HepG2 (cell line): ENCODE measurements around the gene SLC17A9. TPM values are rescaled to one million over a fixed set of nuclear protein-coding genes. Genes with fewer than 3 reads are reported as not detected.

Experiments used
- ATM ChIP-seq: fragments of 450-650 bp; IDR thresholded peaks from 2 replicates; pipeline ENCODE4 v1.7.1; 2017; ENCODE audit warnings: mild to moderate bottlenecking, borderline replicate concordance
- CC2D1A ChIP-seq: sonication (generic); formaldehyde crosslinking; IDR thresholded peaks from 2 replicates; pipeline ENCODE4 v1.8.1; 2023; ENCODE audit warnings: mild to moderate bottlenecking, missing genetic modification reagents
- GABPA ChIP-seq, 2 experiments: IDR thresholded peaks; 2 replicates each; pipeline ENCODE4 v1.6.1; 2011 to 2016; ENCODE audit warnings: low read depth in 2 of 2, low read length in 1 of 2, missing biosample characterization in 1 of 2, missing genetic modification characterization in 1 of 2
- HNRNPH1 ChIP-seq: fragments of 200-400 bp; formaldehyde crosslinking; optimal IDR thresholded peaks from 2 replicates; pipeline ENCODE3; 2017; ENCODE audit warnings: mild to moderate bottlenecking, low read depth, low read length
- POLR2AphosphoS2 ChIP-seq: IDR thresholded peaks from 2 replicates; pipeline ENCODE4 v1.6.1; 2011; ENCODE audit warnings: low read depth, low read length, improper control_type of control experiment
- RXRA ChIP-seq: sonication (generic); formaldehyde crosslinking; IDR thresholded peaks from 2 replicates; pipeline ENCODE4 v1.5.1; 2020; ENCODE audit warnings: missing genetic modification reagents
- TCF7L2 ChIP-seq: IDR thresholded peaks from 2 replicates; pipeline ENCODE4 v1.6.1; 2011; ENCODE audit warnings: mild to moderate bottlenecking, low read depth, low read length, moderate library complexity
- THAP11 ChIP-seq: IDR thresholded peaks from 2 replicates; pipeline ENCODE4 v1.6.1; 2016; ENCODE audit warnings: missing biosample characterization, missing genetic modification reagents
- THYN1 ChIP-seq: sonication (generic); formaldehyde crosslinking; IDR thresholded peaks from 2 replicates; pipeline ENCODE4 v1.8.1; 2023; ENCODE audit warnings: low read depth, mild to moderate bottlenecking, moderate library complexity, missing genetic modification reagents, borderline replicate concordance
- ZFP41 ChIP-seq: sonication (generic); formaldehyde crosslinking; IDR thresholded peaks from 2 replicates; pipeline ENCODE4 v1.4.0; 2020; ENCODE audit warnings: mild to moderate bottlenecking, missing genetic modification reagents, borderline replicate concordance
- ZFX ChIP-seq: sonication (generic); formaldehyde crosslinking; IDR thresholded peaks from 2 replicates; pipeline ENCODE4 v1.4.0; 2020; ENCODE audit warnings: mild to moderate bottlenecking, low read depth, missing genetic modification reagents, moderate library complexity
- ZMYM3 ChIP-seq: sonication (generic); formaldehyde crosslinking; IDR thresholded peaks from 2 replicates; pipeline ENCODE4 v1.5.1; 2020; ENCODE audit warnings: mild to moderate bottlenecking, missing genetic modification reagents
- ZNF124 ChIP-seq: sonication (generic); formaldehyde crosslinking; IDR thresholded peaks from 2 replicates; pipeline ENCODE4 v1.4.0; 2020; ENCODE audit warnings: missing genetic modification reagents
- ZNF468 ChIP-seq: sonication (generic); formaldehyde crosslinking; IDR thresholded peaks from 2 replicates; pipeline ENCODE4 v1.8.0; 2022; ENCODE audit warnings: mild to moderate bottlenecking, moderate library complexity, missing genetic modification reagents
- ZNF747 ChIP-seq: sonication (generic); formaldehyde crosslinking; IDR thresholded peaks from 2 replicates; pipeline ENCODE4 v1.8.1; 2023; ENCODE audit warnings: missing genetic modification reagents, mild to moderate bottlenecking, borderline replicate concordance
- ZNF761 ChIP-seq: sonication (generic); formaldehyde crosslinking; conservative IDR thresholded peaks from 2 replicates; pipeline ENCODE4 v1.4.0; 2020; ENCODE audit warnings: mild to moderate bottlenecking, missing genetic modification reagents
- polyA plus RNA-seq, 8 experiments: library from polyadenylated mRNA; depleted of rRNA in 3 of 8; stranded (reverse) in 7 of 8; unstranded in 1 of 8; fragments of >200 nt; fragmentation: Illumina TruSeq in 4 of 8; extraction: Trizol in 4 of 8; gene quantifications; 2 replicates each; pipeline versions ENCODE4 v1.2.1 to v1.2.3, GENCODE V29; 2011 to 2016; ENCODE audit warnings: low read depth in 4 of 8, missing spikeins in 1 of 8, mixed read lengths in 1 of 8; ENCODE audit not compliant: insufficient read depth in 1 of 8
- total RNA-seq, 5 experiments: library from RNA; depleted of rRNA; stranded (reverse); fragments of >200 nt; fragmentation: Illumina TruSeq; extraction: Trizol; gene quantifications; 2 replicates each; pipeline ENCODE4 v1.2.3, GENCODE V29; 2016; ENCODE audit warnings: low read depth in 1 of 5
- TF ChIP-seq, protein P1 (sequence below): fragments of 450-650 bp; IDR thresholded peaks from 2 replicates; pipeline ENCODE4 v1.6.1; 2017
- TF ChIP-seq, protein P2 (sequence below): sonication (generic); formaldehyde crosslinking; IDR thresholded peaks from 2 replicates; pipeline ENCODE4 v1.8.1; 2023; ENCODE audit warnings: mild to moderate bottlenecking, inconsistent platforms, moderate library complexity, missing genetic modification reagents, borderline replicate concordance
- TF ChIP-seq, protein P3 (sequence below): IDR thresholded peaks from 2 replicates; pipeline ENCODE4 v1.6.1; 2016
- TF ChIP-seq, protein P4 (sequence below): IDR thresholded peaks from 2 replicates; pipeline ENCODE4 v1.6.1; 2018; ENCODE audit warnings: missing genetic modification reagents
- TF ChIP-seq, protein P5 (sequence below): sonication (generic); formaldehyde crosslinking; IDR thresholded peaks from 2 replicates; pipeline ENCODE4 v1.5.1; 2020; ENCODE audit warnings: mild to moderate bottlenecking, moderate library complexity, missing genetic modification reagents

The SLC17A9 gene
- total and polyA plus RNA-seq, 2 of the 13 experiments (the other 11 are each of a cell fraction or from before 2014, with no cell fraction given) = 110 to 191 TPM

DNA sequence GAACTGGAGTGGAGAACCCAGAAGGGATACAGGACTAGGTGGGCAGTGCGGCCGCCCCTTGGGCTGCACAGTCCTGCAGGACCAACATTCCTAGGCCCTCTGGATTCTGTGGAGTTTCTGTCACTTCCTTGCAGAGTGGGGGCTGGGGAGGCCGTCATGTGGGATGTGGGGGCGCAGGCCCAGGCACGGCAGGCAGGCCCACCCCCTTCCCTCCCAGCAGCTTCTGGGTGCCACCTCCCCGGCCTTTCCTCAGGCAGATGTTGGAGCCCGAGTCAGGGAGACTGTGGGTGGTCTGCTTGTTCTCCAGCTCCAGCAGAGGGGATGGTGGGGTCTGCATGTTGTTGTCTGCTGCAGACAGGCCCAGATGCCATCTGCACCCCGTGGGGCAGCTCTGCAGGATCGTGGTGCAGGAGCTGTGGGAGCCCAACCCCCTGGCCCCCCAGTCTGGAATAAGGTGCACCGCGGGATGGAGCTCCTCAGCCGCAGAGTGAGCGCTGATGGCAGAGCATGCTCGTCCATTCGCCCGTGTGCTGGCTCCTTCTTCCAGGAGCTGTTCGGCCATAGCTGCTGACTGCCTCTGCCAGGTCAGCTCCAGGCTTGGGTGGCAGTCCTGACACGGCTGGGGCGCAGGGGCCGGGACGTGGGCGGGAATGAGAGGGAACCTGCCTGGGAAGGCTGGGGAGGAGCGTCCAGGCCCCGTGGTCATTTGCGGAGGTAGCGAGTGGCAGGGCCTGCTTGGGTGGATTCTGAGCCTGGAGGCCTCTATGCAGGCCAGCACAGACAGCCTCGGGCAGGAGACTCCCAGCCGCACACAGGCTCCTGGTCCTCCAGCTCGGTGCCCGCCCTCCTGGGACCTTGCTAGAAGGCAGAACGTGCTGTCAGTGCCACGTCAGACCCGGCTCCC is 18.1 kb downstream of the SLC17A9 start (continued):
- TF ChIP-seq, protein P1, sequence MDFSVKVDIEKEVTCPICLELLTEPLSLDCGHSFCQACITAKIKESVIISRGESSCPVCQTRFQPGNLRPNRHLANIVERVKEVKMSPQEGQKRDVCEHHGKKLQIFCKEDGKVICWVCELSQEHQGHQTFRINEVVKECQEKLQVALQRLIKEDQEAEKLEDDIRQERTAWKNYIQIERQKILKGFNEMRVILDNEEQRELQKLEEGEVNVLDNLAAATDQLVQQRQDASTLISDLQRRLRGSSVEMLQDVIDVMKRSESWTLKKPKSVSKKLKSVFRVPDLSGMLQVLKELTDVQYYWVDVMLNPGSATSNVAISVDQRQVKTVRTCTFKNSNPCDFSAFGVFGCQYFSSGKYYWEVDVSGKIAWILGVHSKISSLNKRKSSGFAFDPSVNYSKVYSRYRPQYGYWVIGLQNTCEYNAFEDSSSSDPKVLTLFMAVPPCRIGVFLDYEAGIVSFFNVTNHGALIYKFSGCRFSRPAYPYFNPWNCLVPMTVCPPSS = no peak
- TF ChIP-seq CC2D1A (0 out of 2 replicates have a peak, but pooled peaks have one; percentile 93), ATM (no peak), ZNF124 (no peak; the same call in 1 of the 2 replicates), ZFX (CRISPR knock-in tag) (peak; percentile 89), RXRA (CRISPR knock-in tag) (no peak; the same call in 1 of the 2 replicates), ZNF747 (CRISPR knock-in tag) (no peak), GABPA (IDR thresholded peaks at IDR 0.05; ENCODE audit: low read depth, low read length) (no peak), GABPA (CRISPR knock-in tag; IDR thresholded peaks at IDR 0.05; ENCODE audit: low read depth) (no peak), ZFP41 (CRISPR knock-in tag) (0 out of 2 replicates have a peak, but pooled peaks have one; percentile 51), ZNF468 (CRISPR knock-in tag) (no peak), THYN1 (CRISPR knock-in tag) (no peak), TCF7L2 (no peak), ZMYM3 (CRISPR knock-in tag) (no peak), ZNF761 (0 out of 2 replicates have a peak, but pooled peaks have one; percentile 76), HNRNPH1 (peak; percentile 18), POLR2AphosphoS2 (no peak), THAP11 (CRISPR knock-in tag) (no peak)
- TF ChIP-seq, protein P2, sequence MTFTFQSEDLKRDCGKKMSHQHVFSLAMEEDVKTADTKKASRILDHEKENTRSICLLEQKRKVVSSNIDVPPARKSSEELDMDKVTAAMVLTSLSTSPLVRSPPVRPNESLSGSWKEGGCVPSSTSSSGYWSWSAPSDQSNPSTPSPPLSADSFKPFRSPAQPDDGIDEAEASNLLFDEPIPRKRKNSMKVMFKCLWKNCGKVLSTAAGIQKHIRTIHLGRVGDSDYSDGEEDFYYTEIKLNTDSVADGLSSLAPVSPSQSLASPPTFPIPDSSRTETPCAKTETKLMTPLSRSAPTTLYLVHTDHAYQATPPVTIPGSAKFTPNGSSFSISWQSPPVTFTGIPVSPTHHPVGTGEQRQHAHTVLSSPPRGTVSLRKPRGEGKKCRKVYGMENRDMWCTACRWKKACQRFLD (CRISPR knock-in tag) = 0 out of 2 replicates have a peak, but pooled peaks have one; percentile 77
- TF ChIP-seq, protein P3, sequence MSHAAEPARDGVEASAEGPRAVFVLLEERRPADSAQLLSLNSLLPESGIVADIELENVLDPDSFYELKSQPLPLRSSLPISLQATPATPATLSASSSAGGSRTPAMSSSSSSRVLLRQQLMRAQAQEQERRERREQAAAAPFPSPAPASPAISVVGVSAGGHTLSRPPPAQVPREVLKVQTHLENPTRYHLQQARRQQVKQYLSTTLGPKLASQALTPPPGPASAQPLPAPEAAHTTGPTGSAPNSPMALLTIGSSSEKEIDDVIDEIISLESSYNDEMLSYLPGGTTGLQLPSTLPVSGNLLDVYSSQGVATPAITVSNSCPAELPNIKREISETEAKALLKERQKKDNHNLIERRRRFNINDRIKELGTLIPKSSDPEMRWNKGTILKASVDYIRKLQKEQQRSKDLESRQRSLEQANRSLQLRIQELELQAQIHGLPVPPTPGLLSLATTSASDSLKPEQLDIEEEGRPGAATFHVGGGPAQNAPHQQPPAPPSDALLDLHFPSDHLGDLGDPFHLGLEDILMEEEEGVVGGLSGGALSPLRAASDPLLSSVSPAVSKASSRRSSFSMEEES = peak; percentile 12; the same call in 1 of the 2 replicates
- TF ChIP-seq, protein P4, sequence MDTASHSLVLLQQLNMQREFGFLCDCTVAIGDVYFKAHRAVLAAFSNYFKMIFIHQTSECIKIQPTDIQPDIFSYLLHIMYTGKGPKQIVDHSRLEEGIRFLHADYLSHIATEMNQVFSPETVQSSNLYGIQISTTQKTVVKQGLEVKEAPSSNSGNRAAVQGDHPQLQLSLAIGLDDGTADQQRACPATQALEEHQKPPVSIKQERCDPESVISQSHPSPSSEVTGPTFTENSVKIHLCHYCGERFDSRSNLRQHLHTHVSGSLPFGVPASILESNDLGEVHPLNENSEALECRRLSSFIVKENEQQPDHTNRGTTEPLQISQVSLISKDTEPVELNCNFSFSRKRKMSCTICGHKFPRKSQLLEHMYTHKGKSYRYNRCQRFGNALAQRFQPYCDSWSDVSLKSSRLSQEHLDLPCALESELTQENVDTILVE (CRISPR knock-in tag) = no peak
- TF ChIP-seq, protein P5, sequence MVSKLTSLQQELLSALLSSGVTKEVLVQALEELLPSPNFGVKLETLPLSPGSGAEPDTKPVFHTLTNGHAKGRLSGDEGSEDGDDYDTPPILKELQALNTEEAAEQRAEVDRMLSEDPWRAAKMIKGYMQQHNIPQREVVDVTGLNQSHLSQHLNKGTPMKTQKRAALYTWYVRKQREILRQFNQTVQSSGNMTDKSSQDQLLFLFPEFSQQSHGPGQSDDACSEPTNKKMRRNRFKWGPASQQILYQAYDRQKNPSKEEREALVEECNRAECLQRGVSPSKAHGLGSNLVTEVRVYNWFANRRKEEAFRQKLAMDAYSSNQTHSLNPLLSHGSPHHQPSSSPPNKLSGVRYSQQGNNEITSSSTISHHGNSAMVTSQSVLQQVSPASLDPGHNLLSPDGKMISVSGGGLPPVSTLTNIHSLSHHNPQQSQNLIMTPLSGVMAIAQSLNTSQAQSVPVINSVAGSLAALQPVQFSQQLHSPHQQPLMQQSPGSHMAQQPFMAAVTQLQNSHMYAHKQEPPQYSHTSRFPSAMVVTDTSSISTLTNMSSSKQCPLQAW (CRISPR knock-in tag) = peak; percentile 51; the same call in 1 of the 2 replicates
